Kidney capillary endothelial cell (primary cell): ENCODE results near the gene NCOA3.
"Not testable (repeated sequence)": the region's sequence is repeated elsewhere in the genome, so short reads cannot be mapped to it uniquely, and the experiment has no call there.

ENCODE experiments used
- DNase-seq: peaks from one replicate; pipeline ENCODE4 v3.0.0-alpha.2; 2018; ENCODE audit warnings: low spot score

NCOA3 gene

GRCh38 chr20:47561603-47562583, 60.2 kb downstream of the NCOA3 start:
- DNase-seq: no peak

DNA sequence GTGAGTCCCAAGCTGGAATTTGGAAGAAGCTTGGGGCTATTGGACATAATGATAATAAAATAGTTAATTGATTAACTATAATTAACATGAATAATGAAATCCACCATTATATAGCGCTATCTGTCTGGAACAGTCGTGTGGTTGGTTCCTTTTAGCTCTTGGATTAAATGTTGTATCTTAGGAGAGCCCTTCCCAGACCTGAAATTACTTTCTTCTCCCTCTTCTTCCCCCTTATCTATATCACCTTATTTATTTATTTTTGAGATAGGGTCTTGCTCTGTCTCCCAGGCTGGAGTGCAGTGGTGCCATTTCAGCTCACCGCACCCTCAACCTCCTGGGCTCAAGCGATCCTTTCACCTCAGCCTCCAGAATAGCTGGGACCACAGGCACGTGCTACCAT, 64.6 kb downstream of the NCOA3 start:
- DNase-seq: no peak

DNA sequence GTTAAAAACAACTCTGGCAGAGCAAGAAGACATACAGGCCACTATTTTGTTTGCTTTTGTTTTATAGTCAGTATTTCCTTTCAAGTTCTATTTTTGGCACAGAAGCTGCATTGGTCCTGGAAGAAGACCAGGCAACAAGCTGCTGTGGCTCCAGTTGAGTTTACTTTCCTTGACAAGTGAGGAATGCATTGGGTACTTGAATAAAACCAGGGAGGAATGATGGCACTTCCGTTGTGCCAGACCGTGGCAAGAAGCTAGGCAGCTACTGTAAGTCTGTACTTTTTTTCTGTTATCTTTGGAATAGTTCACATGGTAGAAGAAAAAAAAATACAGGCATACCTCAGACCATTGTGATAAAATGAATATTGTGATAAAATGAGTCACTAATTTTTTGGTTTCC, 66.3 kb downstream of the NCOA3 start:
- DNase-seq: no peak

GRCh38 chr20:47568837-47569410, 67.2 kb downstream of the NCOA3 start:
- DNase-seq: no peak

DNA sequence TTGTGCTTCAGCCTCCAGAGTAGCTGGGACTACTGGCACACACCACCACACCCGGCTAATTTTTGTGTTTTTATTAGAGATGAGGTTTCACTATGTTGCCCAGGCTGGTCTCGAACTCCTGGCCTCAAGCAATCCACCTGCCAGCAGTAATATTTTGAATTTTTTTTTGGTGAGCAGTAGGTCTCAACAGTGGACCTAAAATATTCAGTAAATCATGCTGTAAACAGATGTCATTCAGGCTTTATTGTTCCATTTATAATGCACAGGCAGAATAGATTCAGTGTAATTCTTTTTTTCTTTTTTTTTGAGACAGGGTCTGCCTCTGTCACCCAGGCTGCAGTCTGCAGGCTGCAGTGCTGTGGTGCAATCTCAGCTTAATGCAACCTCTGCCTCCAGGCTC, 69.7 kb downstream of the NCOA3 start:
- DNase-seq: no peak

GRCh38 chr20:47572105-47572729, 70.5 kb downstream of the NCOA3 start:
- no peak for DNase-seq

- DNase-seq: no peak
Measured at GRCh38 chr20:47573559-47573958, 71.9 kb downstream of the NCOA3 start.

DNA sequence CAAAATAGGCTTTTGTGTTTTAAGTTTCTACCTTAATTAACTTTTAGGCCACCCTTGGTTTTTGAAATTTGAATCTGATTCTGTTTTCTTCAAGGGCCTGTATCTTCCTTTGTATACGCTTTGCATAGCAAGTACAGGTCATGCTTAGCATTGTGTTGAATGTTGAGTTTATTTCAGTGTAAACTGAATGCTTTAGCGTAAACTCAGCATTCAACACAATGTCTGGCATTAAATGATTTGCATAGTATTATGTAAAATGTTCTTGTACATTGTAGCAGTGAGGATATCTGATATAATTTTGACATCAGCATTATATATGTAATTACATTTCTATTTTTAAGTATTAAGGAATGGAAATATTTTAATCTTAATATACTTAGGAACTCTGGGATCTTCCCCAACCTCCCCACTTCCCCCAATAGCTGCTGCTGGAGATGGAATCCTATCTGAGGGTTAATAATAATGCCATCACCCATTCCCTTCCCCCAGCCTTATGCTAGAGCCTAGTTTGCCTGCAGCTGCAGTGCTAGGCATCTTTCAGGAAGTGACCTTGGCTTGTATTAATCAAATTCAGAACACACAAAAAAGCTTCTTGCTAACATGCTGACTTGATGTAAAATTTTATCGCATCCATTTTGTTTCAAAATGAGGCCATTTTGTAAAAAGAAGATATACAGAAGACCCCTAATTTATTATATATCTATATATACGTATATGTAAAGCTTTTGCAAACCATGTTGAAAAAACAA, 73.1 kb downstream of the NCOA3 start:
- peak; percentile 57 for DNase-seq

DNA sequence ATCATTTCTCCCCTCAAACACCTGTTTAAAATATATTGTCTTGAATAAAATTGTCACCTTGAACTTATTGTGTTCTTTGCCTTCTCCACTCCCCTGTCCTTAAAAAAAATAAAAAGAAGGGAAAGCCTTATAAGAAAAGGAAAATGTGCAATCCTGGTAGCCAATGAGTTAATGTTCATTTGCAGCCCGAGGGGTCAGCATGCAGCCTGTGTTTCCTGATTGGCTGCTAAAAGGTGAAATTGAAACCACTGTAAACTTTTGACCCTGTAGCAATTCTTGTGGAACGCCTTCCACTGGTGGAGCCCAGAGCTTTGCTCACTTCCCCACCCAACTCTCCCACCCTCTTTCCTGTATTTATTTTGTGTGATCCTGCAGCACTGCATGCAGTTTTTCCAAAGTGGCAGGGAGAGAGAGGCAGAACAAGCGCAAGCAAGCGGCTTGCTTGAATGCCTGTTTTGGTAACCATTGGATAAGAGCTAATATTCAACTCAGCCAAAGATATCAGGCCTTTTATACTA, 74.9 kb downstream of the NCOA3 start:
- peak; percentile 69 for DNase-seq

- DNase-seq: no peak
Measured at GRCh38 chr20:47577314-47577713, 75.6 kb downstream of the NCOA3 start.

- DNase-seq: no peak
Measured at GRCh38 chr20:47578543-47578942, 76.9 kb downstream of the NCOA3 start.

DNA sequence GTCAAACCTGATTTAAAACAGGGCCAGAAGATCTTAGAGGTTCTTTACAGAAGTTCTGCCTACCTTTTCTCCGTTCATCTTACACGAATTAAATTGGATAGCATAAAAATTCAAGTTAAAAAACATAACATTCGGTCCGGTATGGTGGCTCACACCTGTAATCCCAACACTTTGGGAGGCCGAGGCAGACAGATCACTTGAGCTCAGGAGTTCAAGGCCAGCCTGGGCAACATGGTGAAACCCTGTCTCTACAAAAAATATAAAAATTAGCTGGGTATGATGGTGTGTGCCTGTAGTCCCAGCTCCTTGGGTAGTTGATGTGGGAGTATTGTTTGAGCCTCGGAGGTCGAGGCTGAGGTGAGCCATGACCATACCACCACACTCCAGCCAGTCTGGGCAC, 79.0 kb downstream of the NCOA3 start:
- DNase-seq: not testable (repeated sequence)

DNA sequence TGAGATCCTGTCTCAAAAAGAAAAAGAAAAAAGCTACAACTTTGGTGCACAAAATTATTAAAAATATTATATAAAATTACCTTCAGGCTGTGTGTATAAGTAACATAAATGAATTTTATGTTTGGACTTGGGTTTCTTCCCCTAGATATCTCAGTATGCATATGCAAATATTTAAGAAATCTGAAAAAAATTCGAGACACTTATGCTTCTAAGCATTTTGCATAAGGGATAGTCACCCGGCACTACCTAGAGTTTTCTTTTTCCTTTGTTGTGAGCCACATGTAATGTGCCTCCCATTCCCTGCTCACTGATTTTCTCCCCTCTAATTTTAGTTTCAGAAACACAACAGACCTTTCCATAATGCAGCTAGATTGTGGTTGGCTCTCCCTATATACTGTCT, 79.4 kb downstream of the NCOA3 start:
- DNase-seq: no peak

DNA sequence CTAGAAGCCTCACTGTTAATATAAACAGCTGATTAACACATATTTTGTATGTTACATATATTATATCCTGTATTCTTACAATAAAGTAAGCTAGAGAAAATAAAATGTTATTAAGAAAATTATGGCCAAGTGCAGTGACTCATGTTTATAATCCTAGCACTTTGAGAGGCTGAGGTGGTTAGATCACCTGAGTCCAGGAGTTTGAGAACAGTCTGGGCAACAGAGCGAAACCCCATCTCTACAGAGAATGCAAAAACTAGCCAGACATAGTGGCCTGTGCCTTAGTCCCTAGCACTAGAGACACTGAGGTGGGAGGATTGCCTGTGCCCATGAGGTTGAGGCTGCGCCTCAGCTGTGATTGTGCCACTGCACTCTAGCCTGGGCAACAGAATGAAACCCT, 81.9 kb downstream of the NCOA3 start:
- DNase-seq: no peak

GRCh38 chr20:47585087-47585747, 83.5 kb downstream of the NCOA3 start:
- no peak for DNase-seq

- no peak for DNase-seq
Measured at GRCh38 chr20:47586649-47587294, 85.1 kb downstream of the NCOA3 start.

DNA sequence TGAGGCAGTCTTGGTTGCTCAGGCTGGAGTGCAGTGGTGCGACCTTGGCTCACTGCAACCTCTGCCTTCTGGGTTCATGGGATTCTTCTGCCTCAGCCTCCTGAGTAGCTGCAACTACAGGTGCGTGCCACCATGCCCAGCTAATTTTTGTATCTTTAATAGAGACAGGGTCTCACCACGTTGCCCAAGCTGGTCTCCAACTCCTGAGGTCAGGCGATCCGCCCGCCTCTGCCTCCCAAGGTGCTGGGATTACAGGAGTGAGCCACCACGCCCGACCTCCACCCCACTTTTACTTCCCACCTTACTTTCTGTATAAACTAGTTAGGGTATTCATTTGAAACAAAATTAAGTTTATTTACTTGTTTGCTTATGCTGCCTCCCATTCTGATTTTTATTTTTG, 86.5 kb downstream of the NCOA3 start:
- DNase-seq: no peak

DNA sequence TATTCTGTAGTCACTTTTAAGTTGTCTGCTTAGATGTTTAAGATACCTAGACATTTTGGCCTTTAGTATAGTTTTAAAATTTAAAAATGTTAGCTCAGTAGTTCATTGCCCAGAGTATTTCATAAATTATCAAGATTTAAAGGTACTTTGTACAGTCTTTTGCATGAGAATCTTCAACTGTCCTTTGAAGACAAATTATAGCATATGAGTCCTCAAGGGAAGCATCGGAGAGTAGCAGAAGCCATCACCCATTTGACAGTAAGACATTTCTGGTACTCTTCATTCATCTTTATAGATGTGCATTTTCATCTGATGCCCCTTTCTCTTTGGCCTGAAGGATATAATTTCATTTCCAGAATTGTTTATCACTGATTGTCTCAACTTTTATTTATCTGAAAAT, 89.5 kb downstream of the NCOA3 start:
- no peak for DNase-seq

GRCh38 chr20:47594157-47594556, 92.5 kb downstream of the NCOA3 start:
- DNase-seq: no peak

GRCh38 chr20:47595138-47595537, 93.5 kb downstream of the NCOA3 start:
- DNase-seq: not testable (repeated sequence)

- DNase-seq: no peak
Measured at GRCh38 chr20:47596003-47596571, 94.4 kb downstream of the NCOA3 start.
